Thyroid gland (tissue), 4 donors: ENCODE data around the gene ZNF700. TPM values are rescaled to one million over a fixed set of nuclear protein-coding genes. Genes with fewer than 3 reads are reported as not detected.

ENCODE experiments used
- DNase-seq, 2 donors: peaks; one replicate each; pipeline ENCODE4 v3.0.0-alpha.2; 2019
- H3K27ac ChIP-seq, 3 donors: fragments of 200-600 bp; sonication (generic); 1 replicate in 2 of 3; 2 replicates in 1 of 3; pipeline ENCODE4 v1.5.1; 2016 to 2019; ENCODE audit warnings: mild to moderate bottlenecking in 1 of 3, moderate library complexity in 1 of 3
- H3K27me3 ChIP-seq: fragments of 200-600 bp; sonication (generic); one replicate; pipeline ENCODE4 v1.5.1; 2019
- H3K36me3 ChIP-seq, 2 donors: fragments of 200-600 bp; sonication (generic); one replicate each; pipeline ENCODE4 v1.5.1; 2016 to 2019
- H3K4me1 ChIP-seq, 2 donors: fragments of 200-600 bp; sonication (generic); one replicate each; pipeline ENCODE4 v1.5.1; 2017 to 2019
- H3K4me3 ChIP-seq, 3 donors: fragments of 200-600 bp; sonication (generic); replicated peaks in 1 of 3; 1 replicate in 2 of 3; 2 replicates in 1 of 3; pipeline ENCODE4 v1.5.1; 2016; ENCODE audit warnings: mild to moderate bottlenecking in 1 of 3
- H3K9me3 ChIP-seq: fragments of 200-600 bp; sonication (generic); one replicate; pipeline ENCODE4 v1.5.1; 2017
- POLR2A ChIP-seq, 2 donors: fragments of 450-650 bp; IDR thresholded peaks; one replicate each; pipeline ENCODE4 v1.6.1; 2017; ENCODE audit warnings: antibody characterized with exemption in 2 of 2, mild to moderate bottlenecking in 2 of 2, moderate library complexity in 1 of 2
- WGBS, 2 donors: methylation state at CpG; one replicate each; pipeline ENCODE4 v1.1.5; 2017; 5-methylcytosine and 5-hydroxymethylcytosine counted together
- intact Hi-C: fragments of 100-400 bp; cut with DNase I; formaldehyde crosslinking; loops from one replicate; pipeline ENCODE4 v1.15.1; 2023
- small RNA-seq: library from RNA; depleted of rRNA; stranded (forward); fragments of <200 nt; gene quantifications from one replicate; pipeline ENCODE3, GENCODE V24; 2016
- total RNA-seq, 4 donors: library from RNA; depleted of rRNA; stranded (reverse); fragments of >200 nt; gene quantifications; one replicate each; pipeline ENCODE4 v1.2.3, GENCODE V29; 2016
- TF ChIP-seq, protein P1 (sequence below), 6 experiments: fragments of 200-600 bp in 3 of 6; fragments of 450-650 bp in 3 of 6; sonication (generic) in 3 of 6; IDR thresholded peaks; one replicate each; pipeline ENCODE4 v1.5.1; 2016 to 2019; ENCODE audit warnings: antibody characterized with exemption in 6 of 6, mild to moderate bottlenecking in 2 of 6, inconsistent platforms in 1 of 6, moderate library complexity in 1 of 6

Gene ZNF700
- total RNA-seq, 4 donors from 2014 or later: 10.9 to 23.1 (median 16.0) TPM

DNA sequence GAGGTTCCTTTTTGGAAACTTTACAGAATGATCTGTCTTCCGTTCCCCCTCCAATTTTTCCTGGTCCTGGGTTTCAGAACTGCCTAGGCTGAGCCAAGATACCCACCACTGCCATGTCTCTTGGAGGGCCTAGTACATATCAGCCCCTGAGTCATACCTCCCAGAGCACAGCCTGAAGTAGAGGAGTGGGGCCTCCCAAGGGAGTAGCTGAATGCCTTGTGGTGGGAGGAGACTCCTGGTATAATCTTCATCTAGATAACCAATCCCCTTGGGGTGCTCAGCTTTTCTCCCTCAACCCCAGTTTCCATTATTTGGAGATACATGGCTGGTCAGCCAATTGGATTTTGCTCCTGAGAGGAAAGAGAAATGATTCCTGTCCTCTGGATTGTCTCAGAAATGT, 70.3 kb downstream of the ZNF700 start:
- intact Hi-C loops: no loop called here
- Histone ChIP-seq H3K4me3 (no peak overlapping the region), H3K27me3 (no peaks in the 10 kb centered on the region), H3K9me3 (no peaks in the 10 kb centered on the region), H3K27ac (no peak overlapping the region), H3K4me1 (peaks cover 0 to under 1% of the 10 kb centered on the region in 2 donors), H3K36me3 (no peaks in the 10 kb centered on the region)
- no peak for DNase-seq
- 79 to 83% methylated on average over 1 of the region's 1 CpG for WGBS, 2 donors
- TF ChIP-seq POLR2A (IDR thresholded peaks at IDR 0.05): no peak
- TF ChIP-seq, protein P1, sequence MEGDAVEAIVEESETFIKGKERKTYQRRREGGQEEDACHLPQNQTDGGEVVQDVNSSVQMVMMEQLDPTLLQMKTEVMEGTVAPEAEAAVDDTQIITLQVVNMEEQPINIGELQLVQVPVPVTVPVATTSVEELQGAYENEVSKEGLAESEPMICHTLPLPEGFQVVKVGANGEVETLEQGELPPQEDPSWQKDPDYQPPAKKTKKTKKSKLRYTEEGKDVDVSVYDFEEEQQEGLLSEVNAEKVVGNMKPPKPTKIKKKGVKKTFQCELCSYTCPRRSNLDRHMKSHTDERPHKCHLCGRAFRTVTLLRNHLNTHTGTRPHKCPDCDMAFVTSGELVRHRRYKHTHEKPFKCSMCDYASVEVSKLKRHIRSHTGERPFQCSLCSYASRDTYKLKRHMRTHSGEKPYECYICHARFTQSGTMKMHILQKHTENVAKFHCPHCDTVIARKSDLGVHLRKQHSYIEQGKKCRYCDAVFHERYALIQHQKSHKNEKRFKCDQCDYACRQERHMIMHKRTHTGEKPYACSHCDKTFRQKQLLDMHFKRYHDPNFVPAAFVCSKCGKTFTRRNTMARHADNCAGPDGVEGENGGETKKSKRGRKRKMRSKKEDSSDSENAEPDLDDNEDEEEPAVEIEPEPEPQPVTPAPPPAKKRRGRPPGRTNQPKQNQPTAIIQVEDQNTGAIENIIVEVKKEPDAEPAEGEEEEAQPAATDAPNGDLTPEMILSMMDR (IDR thresholded peaks at IDR 0.05): no peak

Small RNA genes lying within 50 kb of the gene (small RNA-seq; reads per million reads assigned to genes)
- gene RNA5SP464: not detected

Other genes with a start within 250 kb of the ZNF700 start
- 10 to 100 TPM in 1 of 4 donors, 1 to 10 TPM in 3; 7.4 to 11.7 (median 9.1) TPM for gene ZNF823, start 186.2 kb upstream of the ZNF700 start, total RNA-seq
- gene ZNF441, start 158.1 kb upstream of the ZNF700 start, total RNA-seq: 10 to 100 TPM; 17.8 to 56.4 (median 24.2) TPM
- gene ZNF491, start 126.6 kb upstream of the ZNF700 start, total RNA-seq: 1 to 10 TPM; 2.9 to 3.2 (median 3.1) TPM
- gene ZNF440, start 110.8 kb upstream of the ZNF700 start, total RNA-seq: 10 to 100 TPM; 11.9 to 16.0 (median 13.8) TPM
- gene ZNF439, start 76.4 kb upstream of the ZNF700 start, total RNA-seq: 10 to 100 TPM; 13.8 to 22.9 (median 18.6) TPM
- 10 to 100 TPM; 14.1 to 20.0 (median 16.7) TPM for gene ZNF69, start 37.3 kb upstream of the ZNF700 start, total RNA-seq
- gene ZNF763, start 39.9 kb downstream of the ZNF700 start, total RNA-seq: 10 to 100 TPM in 2 of 4 donors, 1 to 10 TPM in 2; 7.4 to 14.4 (median 10.3) TPM
- 10 to 100 TPM in 3 of 4 donors, 1 to 10 TPM in 1; 8.9 to 21.8 (median 12.6) TPM for gene ZNF433, start 110.6 kb downstream of the ZNF700 start, total RNA-seq
- gene ZNF878, start 127.9 kb downstream of the ZNF700 start, total RNA-seq: under 1 TPM; 0.22 to 0.67 (median 0.33) TPM
- gene ZNF844, start 139.6 kb downstream of the ZNF700 start, total RNA-seq: 10 to 100 TPM; 16.4 to 25.6 (median 21.0) TPM
- 1 to 10 TPM; 5.2 to 7.5 (median 6.2) TPM for gene ZNF20, start 215.2 kb downstream of the ZNF700 start, total RNA-seq
- gene ZNF625, start 231.6 kb downstream of the ZNF700 start, total RNA-seq: 10 to 100 TPM in 3 of 4 donors, 1 to 10 TPM in 1; 5.5 to 12.2 (median 11.5) TPM
- gene ZNF136, start 238.0 kb downstream of the ZNF700 start, total RNA-seq: 10 to 100 TPM; 17.6 to 30.2 (median 19.1) TPM